A673 (cell line): ENCODE data around the gene SNX18. TPM values are rescaled to one million over a fixed set of nuclear protein-coding genes. Genes with fewer than 3 reads are reported as not detected.
A peak's percentile ranks its signal among the peaks of the same experiment; 100 is the strongest.

Experiments
- BruUV-seq: library from RNA; stranded (reverse); fragments of 400-500 nt; replicated peaks from 2 replicates; lab custom pipeline; 2021; lab: Mats Ljungman, UMichigan
- CTCF ChIA-PET: fragments of 300-600 bp; sonication (Branson Sonifier 250); formaldehyde crosslinking; loops from one replicate; lab custom pipeline; 2022; ENCODE audit warnings: antibody characterized with exemption; lab: Charles Lee
- POLR2A ChIA-PET: fragments of 300-600 bp; sonication (Branson Sonifier 250); formaldehyde crosslinking; loops from one replicate; lab custom pipeline; 2022; ENCODE audit warnings: antibody characterized with exemption; ENCODE audit not compliant: low non-redundant PET; lab: Charles Lee
- DNase-seq: peaks from one replicate; pipeline ENCODE4 v3.0.0-alpha.2; 2015; ENCODE audit warnings: low spot score
- H3K27ac ChIP-seq: fragments of 200-600 bp; sonication (generic); 2 replicates; pipeline ENCODE4 v1.5.1; 2016; ENCODE audit warnings: mixed run types, low read depth, mild to moderate bottlenecking, mixed read lengths, antibody characterized with exemption, low read length; ENCODE audit not compliant: poor library complexity, severe bottlenecking
- H3K27me3 ChIP-seq: fragments of 200-600 bp; sonication (generic); replicated peaks from 2 replicates; pipeline ENCODE4 v1.6.1; 2017; ENCODE audit warnings: mixed run types, low read depth, mild to moderate bottlenecking, mixed read lengths, antibody characterized with exemption, low read length; ENCODE audit not compliant: insufficient read depth, poor library complexity
- H3K36me3 ChIP-seq: fragments of 200-600 bp; sonication (generic); 2 replicates; pipeline ENCODE4 v1.6.1; 2016; ENCODE audit warnings: mixed run types, mild to moderate bottlenecking, mixed read lengths, antibody characterized with exemption, low read length; ENCODE audit not compliant: insufficient read depth, poor library complexity, severe bottlenecking
- H3K4me1 ChIP-seq: fragments of 200-600 bp; sonication (generic); 2 replicates; pipeline ENCODE4 v1.6.1; 2017; ENCODE audit warnings: mixed run types, mild to moderate bottlenecking, mixed read lengths, antibody characterized with exemption, low read length; ENCODE audit not compliant: insufficient read depth, poor library complexity, severe bottlenecking
- H3K4me3 ChIP-seq: fragments of 200-600 bp; sonication (generic); 2 replicates; pipeline ENCODE4 v1.5.1; 2016; ENCODE audit warnings: low read depth, mixed run types, mild to moderate bottlenecking, mixed read lengths, low read length; ENCODE audit not compliant: poor library complexity, severe bottlenecking
- H3K9me3 ChIP-seq: fragments of 200-600 bp; sonication (generic); 2 replicates; pipeline ENCODE4 v1.6.1; 2016; ENCODE audit warnings: mixed run types, low read depth, mild to moderate bottlenecking, mixed read lengths, antibody characterized with exemption, low read length; ENCODE audit not compliant: poor library complexity, severe bottlenecking
- EZH2 ChIP-seq: fragments of 200-600 bp; sonication (generic); IDR thresholded peaks from 2 replicates; pipeline ENCODE4 v1.6.1; 2017; ENCODE audit warnings: borderline replicate concordance, low read depth, mild to moderate bottlenecking, mixed read lengths, antibody characterized with exemption, low read length; ENCODE audit not compliant: poor library complexity, severe bottlenecking
- intact Hi-C: fragments of 100-400 bp; cut with micrococcal nuclease; formaldehyde crosslinking; loops from one replicate; pipeline ENCODE4 v1.10.0; 2022; ENCODE audit not compliant: unreplicated experiment
- total RNA-seq: library from RNA; stranded (reverse); gene quantifications from 2 replicates; pipeline ENCODE4 v1.2.3, GENCODE V29; 2021
- TF ChIP-seq, protein P1 (sequence below): fragments of 300-800, 200-600 bp; sonication (generic); conservative IDR thresholded peaks from 2 replicates; pipeline ENCODE4 v1.5.1; 2017; ENCODE audit warnings: low read depth, mild to moderate bottlenecking, antibody characterized with exemption, low read length, moderate library complexity, mixed read lengths

Gene SNX18
- total RNA-seq, 1 experiment from 2014 or later, result 140 TPM

DNA sequence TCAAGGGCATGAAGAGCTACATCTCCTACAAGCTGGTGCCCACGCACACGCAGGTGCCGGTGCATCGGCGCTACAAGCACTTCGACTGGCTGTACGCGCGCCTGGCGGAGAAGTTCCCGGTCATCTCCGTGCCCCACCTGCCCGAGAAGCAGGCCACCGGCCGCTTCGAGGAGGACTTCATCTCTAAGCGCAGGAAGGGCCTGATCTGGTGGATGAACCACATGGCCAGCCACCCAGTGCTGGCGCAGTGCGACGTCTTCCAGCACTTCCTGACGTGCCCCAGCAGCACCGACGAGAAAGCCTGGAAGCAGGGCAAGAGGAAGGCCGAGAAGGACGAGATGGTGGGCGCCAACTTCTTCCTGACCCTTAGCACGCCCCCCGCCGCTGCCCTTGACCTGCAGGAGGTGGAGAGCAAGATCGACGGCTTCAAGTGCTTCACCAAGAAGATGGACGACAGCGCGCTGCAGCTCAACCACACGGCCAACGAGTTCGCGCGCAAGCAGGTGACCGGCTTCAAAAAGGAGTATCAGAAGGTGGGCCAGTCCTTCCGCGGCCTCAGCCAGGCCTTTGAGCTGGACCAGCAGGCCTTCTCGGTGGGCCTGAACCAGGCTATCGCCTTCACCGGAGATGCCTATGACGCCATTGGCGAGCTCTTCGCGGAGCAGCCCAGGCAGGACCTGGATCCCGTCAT, 1.4 kb downstream of the SNX18 start:
- ChIA-PET CTCF (interaction anchor here (0.6 to 3.8 kb wide), 4 partner anchors 273 to 348 kb away, joined by 3 to 29 read pairs (median 16); no protein-coding TSS in a partner anchor), POLR2A (no interaction called here)
- no peak for DNase-seq
- H3K4me3 ChIP-seq, result peak overlapping the region; percentile 71
- peaks cover 54% of the 10 kb centered on the region for H3K36me3 ChIP-seq
- H3K9me3 ChIP-seq, result no peaks in the 10 kb centered on the region
- peak overlapping the region; percentile 96 for H3K27ac ChIP-seq
- intact Hi-C loops, result loop anchor here (1.0 to 10.0 kb wide), 3 partner anchors 137 to 626 kb away; no protein-coding TSS in a partner anchor
- BruUV-seq, result no TSS peak
- no peaks in the 10 kb centered on the region for H3K27me3 ChIP-seq
- peaks cover 24% of the 10 kb centered on the region for H3K4me1 ChIP-seq
- no peak for TF ChIP-seq EZH2

DNA sequence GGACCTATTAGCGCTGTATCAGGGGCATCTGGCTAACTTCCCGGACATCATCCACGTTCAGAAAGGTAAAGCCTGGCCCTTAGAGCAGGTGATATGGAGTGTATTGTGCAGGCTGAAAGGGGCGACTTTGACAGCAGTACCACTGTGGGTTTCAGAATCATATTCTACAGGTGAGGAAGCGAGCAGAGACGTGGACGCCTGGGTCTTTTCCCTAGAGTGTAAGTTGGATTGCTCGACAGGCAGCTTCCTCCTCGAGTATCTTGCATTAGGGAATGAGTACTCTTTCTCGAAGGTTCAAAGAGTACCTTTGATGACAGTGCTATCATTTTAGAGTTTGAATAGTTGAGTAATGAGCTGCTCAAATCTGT, 1.9 kb downstream of the SNX18 start:
- H3K4me3 ChIP-seq, result peak overlapping the region; percentile 71
- TF ChIP-seq, protein P1, sequence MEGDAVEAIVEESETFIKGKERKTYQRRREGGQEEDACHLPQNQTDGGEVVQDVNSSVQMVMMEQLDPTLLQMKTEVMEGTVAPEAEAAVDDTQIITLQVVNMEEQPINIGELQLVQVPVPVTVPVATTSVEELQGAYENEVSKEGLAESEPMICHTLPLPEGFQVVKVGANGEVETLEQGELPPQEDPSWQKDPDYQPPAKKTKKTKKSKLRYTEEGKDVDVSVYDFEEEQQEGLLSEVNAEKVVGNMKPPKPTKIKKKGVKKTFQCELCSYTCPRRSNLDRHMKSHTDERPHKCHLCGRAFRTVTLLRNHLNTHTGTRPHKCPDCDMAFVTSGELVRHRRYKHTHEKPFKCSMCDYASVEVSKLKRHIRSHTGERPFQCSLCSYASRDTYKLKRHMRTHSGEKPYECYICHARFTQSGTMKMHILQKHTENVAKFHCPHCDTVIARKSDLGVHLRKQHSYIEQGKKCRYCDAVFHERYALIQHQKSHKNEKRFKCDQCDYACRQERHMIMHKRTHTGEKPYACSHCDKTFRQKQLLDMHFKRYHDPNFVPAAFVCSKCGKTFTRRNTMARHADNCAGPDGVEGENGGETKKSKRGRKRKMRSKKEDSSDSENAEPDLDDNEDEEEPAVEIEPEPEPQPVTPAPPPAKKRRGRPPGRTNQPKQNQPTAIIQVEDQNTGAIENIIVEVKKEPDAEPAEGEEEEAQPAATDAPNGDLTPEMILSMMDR, result no peak
- TF ChIP-seq EZH2, result no peak
- ChIA-PET CTCF (interaction anchor here (0.6 to 1.5 kb wide), 2 partner anchors 273 to 276 kb away, joined by 3 to 4 read pairs; no protein-coding TSS in a partner anchor), POLR2A (no interaction called here)
- peak overlapping the region; percentile 96 for H3K27ac ChIP-seq
- BruUV-seq, result no TSS peak
- H3K27me3 ChIP-seq, result no peaks in the 10 kb centered on the region
- DNase-seq, result no peak
- H3K36me3 ChIP-seq, result peaks cover 58% of the 10 kb centered on the region
- intact Hi-C loops, result loop anchor here (5.0 to 10.0 kb wide), 2 partner anchors 183 to 625 kb away; no protein-coding TSS in a partner anchor
- H3K4me1 ChIP-seq, result peaks cover 22% of the 10 kb centered on the region
- no peaks in the 10 kb centered on the region for H3K9me3 ChIP-seq

DNA sequence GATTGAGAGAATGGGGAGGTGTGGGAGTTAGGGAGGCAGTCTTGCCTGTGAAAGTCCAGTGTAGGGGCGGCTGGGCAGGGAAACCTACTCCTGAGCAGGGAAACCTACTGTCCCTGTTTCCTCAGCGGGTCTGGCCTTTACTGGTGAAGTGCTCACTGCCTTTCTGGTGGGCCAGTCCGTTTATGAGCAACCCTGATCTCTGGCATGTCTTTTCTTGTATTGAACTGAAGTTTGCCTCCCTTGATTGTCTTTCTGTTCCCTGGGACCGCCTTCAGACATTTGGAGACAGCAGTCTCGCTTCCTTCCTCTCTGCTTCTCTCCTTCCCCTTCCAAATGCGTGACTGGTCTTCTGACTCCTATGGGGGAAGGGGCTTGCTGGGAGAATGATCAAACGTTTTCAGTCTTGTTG, 2.9 kb downstream of the SNX18 start:
- no peak for TF ChIP-seq EZH2
- TF ChIP-seq, protein P1, result no peak
- Histone ChIP-seq H3K4me3 (peak overlapping the region; percentile 71), H3K9me3 (no peaks in the 10 kb centered on the region), H3K36me3 (peaks cover 67% of the 10 kb centered on the region), H3K27me3 (no peaks in the 10 kb centered on the region), H3K4me1 (peaks cover 21% of the 10 kb centered on the region), H3K27ac (peak overlapping the region; percentile 96)
- no TSS peak for BruUV-seq
- CTCF ChIA-PET, result no interaction called here
- POLR2A ChIA-PET, result no interaction called here
- peak; percentile 70 for DNase-seq
- intact Hi-C loops, result no loop called here

DNA sequence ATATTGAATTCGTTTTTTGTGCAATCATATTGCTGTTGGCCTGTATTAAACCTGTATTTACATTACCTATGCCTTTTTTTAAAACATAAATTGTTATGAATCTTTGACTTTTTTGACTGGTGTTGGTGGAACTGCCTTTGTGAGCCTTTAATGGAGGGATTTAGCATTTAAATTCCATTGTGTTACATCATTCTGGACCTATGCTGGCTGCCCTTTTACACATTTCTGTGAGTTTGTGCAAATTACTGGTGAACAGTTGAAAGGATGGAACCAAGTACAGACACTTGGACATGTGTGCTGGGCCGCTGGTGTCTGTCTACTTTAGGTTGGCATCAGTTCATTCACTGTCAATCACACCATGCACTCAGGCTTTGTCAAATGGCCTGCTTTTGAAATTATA, 3.4 kb downstream of the SNX18 start:
- Histone ChIP-seq H3K27ac (peak overlapping the region; percentile 96), H3K36me3 (peaks cover 71% of the 10 kb centered on the region), H3K27me3 (no peaks in the 10 kb centered on the region), H3K4me3 (peak overlapping the region; percentile 71), H3K4me1 (peaks cover 21% of the 10 kb centered on the region), H3K9me3 (no peaks in the 10 kb centered on the region)
- no peak for TF ChIP-seq EZH2
- TF ChIP-seq, protein P1, result no peak
- ChIA-PET POLR2A (no interaction called here), CTCF (no interaction called here)
- no peak for DNase-seq
- BruUV-seq, result no TSS peak
- intact Hi-C loops, result loop anchor here (1.0 kb wide), 1 partner anchor 374 kb away; no protein-coding TSS in a partner anchor
